MCF 10A (cell line): ENCODE measurements around the gene B3GNT5. TPM values are rescaled to one million over a fixed set of nuclear protein-coding genes. Genes with fewer than 3 reads are reported as not detected.

ENCODE experiments used
- BruUV-seq: library from RNA; stranded (reverse); fragments of 400-500 nt; replicated peaks from 2 replicates; lab custom pipeline; 2021; lab: Mats Ljungman, UMichigan
- CTCF ChIA-PET: fragments of 300-600 bp; sonication (Branson Sonifier 250); formaldehyde crosslinking; extraction: SDS; loops from one replicate; lab custom pipeline; 2021; ENCODE audit warnings: antibody characterized with exemption, inconsistent platforms; lab: Yijun Ruan, JAX
- POLR2A ChIA-PET: fragments of 300-600, 350-650 bp; sonication (Branson Sonifier 250); formaldehyde crosslinking; extraction: SDS; loops from one replicate; lab custom pipeline; 2020; ENCODE audit warnings: antibody characterized with exemption, inconsistent platforms; lab: Yijun Ruan, JAX
- DNase-seq: peaks from one replicate; pipeline ENCODE4 v3.0.0-alpha.2; 2018; ENCODE audit not compliant: unreplicated experiment
- H3K27ac Mint-ChIP-seq: one replicate; pipeline ENCODE4 v1.8.0; 2022; ENCODE audit warnings: mild to moderate bottlenecking, low read depth, mixed read lengths; ENCODE audit not compliant: unreplicated experiment
- H3K27me3 Mint-ChIP-seq: one replicate; pipeline ENCODE4 v1.8.0; 2022; ENCODE audit warnings: mixed read lengths; ENCODE audit not compliant: insufficient read depth, unreplicated experiment
- H3K36me3 Mint-ChIP-seq: one replicate; pipeline ENCODE4 v1.8.0; 2022; ENCODE audit warnings: mild to moderate bottlenecking, moderate library complexity, mixed read lengths; ENCODE audit not compliant: insufficient read depth, unreplicated experiment
- H3K4me1 Mint-ChIP-seq: one replicate; pipeline ENCODE4 v1.8.0; 2022; ENCODE audit warnings: mixed read lengths; ENCODE audit not compliant: insufficient read depth, unreplicated experiment
- H3K4me3 Mint-ChIP-seq: one replicate; pipeline ENCODE4 v1.8.0; 2022; ENCODE audit warnings: mild to moderate bottlenecking, moderate library complexity, mixed read lengths; ENCODE audit not compliant: unreplicated experiment
- H3K9me3 Mint-ChIP-seq: one replicate; pipeline ENCODE4 v1.8.0; 2022; ENCODE audit warnings: mixed read lengths; ENCODE audit not compliant: unreplicated experiment
- CTCF ChIP-seq: fragments of 200-600 bp; IDR thresholded peaks from one replicate; pipeline ENCODE4 v1.8.0; 2022; ENCODE audit warnings: antibody characterized with exemption, mild to moderate bottlenecking; ENCODE audit not compliant: unreplicated experiment
- intact Hi-C: fragments of 100-400 bp; cut with micrococcal nuclease; formaldehyde crosslinking; loops from 2 replicates; pipeline ENCODE4 v1.14.1; 2022
- total RNA-seq: library from RNA; stranded (reverse); gene quantifications from 2 replicates; pipeline ENCODE4 v1.2.3, GENCODE V29; 2022

B3GNT5 gene
- total RNA-seq, 1 experiment from 2014 or later = 80.1 TPM

- Mint-ChIP-seq H3K4me3 (no peak overlapping the region), H3K27ac (peak overlapping the region; percentile 32), H3K9me3 (no peaks in the 10 kb centered on the region), H3K4me1 (peaks cover 13% of the 10 kb centered on the region), H3K36me3 (peaks cover 6% of the 10 kb centered on the region), H3K27me3 (no peaks in the 10 kb centered on the region)
- ChIA-PET POLR2A (interaction anchor here (0.6 to 1.6 kb wide), 3 partner anchors 9 to 39 kb away, joined by 3 to 5 read pairs (median 3); no protein-coding TSS in a partner anchor), CTCF (interaction anchor here (0.6 kb wide), 3 partner anchors 28 to 404 kb away, joined by 3 to 6 read pairs (median 3); no protein-coding TSS in a partner anchor)
- BruUV-seq = no TSS peak
- TF ChIP-seq CTCF = no peak
- no peak for DNase-seq
- intact Hi-C loops = no loop called here
These were observed 60.7 kb downstream of the B3GNT5 start for GRCh38 chr3:183313764-183314163.

- H3K9me3 Mint-ChIP-seq = no peaks in the 10 kb centered on the region
- POLR2A ChIA-PET = interaction anchor here (0.6 to 2.5 kb wide), 6 partner anchors 8 to 63 kb away, joined by 3 to 7 read pairs (median 3); partner anchors contain the start of gene B3GNT5
These were observed 62.7 kb downstream of the B3GNT5 start for GRCh38 chr3:183315739-183316138.

GRCh38 chr3:183317271-183317670, 64.2 kb downstream of the B3GNT5 start:
- DNase-seq = peak; percentile 25
- CTCF ChIA-PET = no interaction called here

More at GRCh38 chr3:183315739-183316138, 62.7 kb downstream of the B3GNT5 start:
- Mint-ChIP-seq H3K27me3 (no peaks in the 10 kb centered on the region), H3K4me3 (no peak overlapping the region), H3K36me3 (peaks cover 6% of the 10 kb centered on the region), H3K27ac (no peak overlapping the region), H3K4me1 (peaks cover 21% of the 10 kb centered on the region)
- no peak for DNase-seq
- CTCF ChIA-PET = interaction anchor here (0.6 kb wide), 1 partner anchor 47 kb away, joined by 3 read pairs; no protein-coding TSS in a partner anchor
- no peak for TF ChIP-seq CTCF
- intact Hi-C loops = no loop called here
- no TSS peak for BruUV-seq

More at GRCh38 chr3:183317271-183317670, 64.2 kb downstream of the B3GNT5 start:
- intact Hi-C loops = no loop called here
- no peak overlapping the region for H3K4me3 Mint-ChIP-seq
- no peaks in the 10 kb centered on the region for H3K9me3 Mint-ChIP-seq
- peaks cover 6% of the 10 kb centered on the region for H3K36me3 Mint-ChIP-seq
- no peak for TF ChIP-seq CTCF
- H3K27me3 Mint-ChIP-seq = no peaks in the 10 kb centered on the region
- H3K27ac Mint-ChIP-seq = peak overlapping the region; percentile 59
- peaks cover 21% of the 10 kb centered on the region for H3K4me1 Mint-ChIP-seq
- POLR2A ChIA-PET = interaction anchor here (1.2 to 2.5 kb wide), 2 partner anchors 9 to 14 kb away, joined by 3 to 7 read pairs; no protein-coding TSS in a partner anchor
- no TSS peak for BruUV-seq
